HG03460 (cell line): Measurements from ENCODE around the gene C7orf57.
A peak's percentile ranks its signal among the peaks of the same experiment; 100 is the strongest.

Experiments used
- ATAC-seq: cut with Tn5 transposase; IDR thresholded peaks from one replicate; pipeline ENCODE4 v1.9.1; 2021; ENCODE audit not compliant: unreplicated experiment

Gene C7orf57

GRCh38 chr7:48084727-48085432 is 49.5 kb downstream of the C7orf57 start:
- peak; percentile 46 for ATAC-seq

- peak; percentile 16 for ATAC-seq
Measured at GRCh38 chr7:48085433-48085791, 50.1 kb downstream of the C7orf57 start.

DNA sequence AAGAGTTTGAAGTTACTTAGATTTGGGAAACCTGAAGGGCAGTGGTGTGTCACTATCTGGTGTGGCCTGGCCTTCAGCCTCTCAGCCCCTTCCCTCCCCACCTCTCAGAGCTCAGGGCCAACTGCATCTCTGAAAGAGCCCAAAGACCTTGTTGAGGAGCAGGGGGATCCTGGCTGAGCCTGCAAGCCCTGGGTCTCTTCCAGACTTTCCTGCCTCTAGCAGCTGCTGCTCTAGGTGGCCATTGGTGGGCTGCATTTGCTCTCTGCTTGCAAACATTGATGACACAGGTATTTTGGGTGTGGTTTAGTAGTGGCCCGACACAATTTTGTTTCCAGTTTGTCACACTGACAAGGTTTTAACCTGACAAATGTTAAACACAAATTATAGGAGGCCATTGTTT is 50.6 kb downstream of the C7orf57 start:
- no peak for ATAC-seq

GRCh38 chr7:48087349-48087748 is 52.0 kb downstream of the C7orf57 start:
- no peak for ATAC-seq

DNA sequence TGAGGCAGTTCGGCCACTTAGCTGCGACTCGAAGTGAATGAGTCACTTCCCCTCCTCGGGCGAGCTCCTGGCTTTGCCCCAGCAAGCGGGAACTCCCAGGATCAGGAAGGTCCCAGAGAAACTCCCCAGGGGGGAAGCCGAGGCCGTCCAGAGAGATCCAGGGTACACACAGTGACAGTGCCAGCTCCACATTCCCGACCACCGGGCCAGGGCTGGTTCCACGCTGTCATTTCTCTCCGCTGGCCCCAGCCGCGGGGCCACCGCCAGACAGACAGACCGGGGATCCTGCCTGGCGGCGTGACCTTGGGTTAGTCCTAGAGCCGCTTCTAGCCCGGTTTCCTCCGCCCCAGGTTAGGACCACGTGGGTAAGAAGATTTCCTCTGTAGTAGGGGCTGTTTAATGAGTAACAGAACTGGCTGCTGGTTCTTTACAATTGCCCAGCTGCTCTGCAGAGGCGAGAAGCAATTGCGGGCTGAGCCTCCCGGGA is 53.3 kb downstream of the C7orf57 start:
- peak; percentile 53 for ATAC-seq

- peak; percentile 49 for ATAC-seq
Measured at GRCh38 chr7:48089046-48090003, 54.0 kb downstream of the C7orf57 start, which contains the start of gene UPP1. TSS of gene UPP1 (plus strand) at chr7:48089265. CDS start at chr7:48094784, 5,519 bp downstream.

DNA sequence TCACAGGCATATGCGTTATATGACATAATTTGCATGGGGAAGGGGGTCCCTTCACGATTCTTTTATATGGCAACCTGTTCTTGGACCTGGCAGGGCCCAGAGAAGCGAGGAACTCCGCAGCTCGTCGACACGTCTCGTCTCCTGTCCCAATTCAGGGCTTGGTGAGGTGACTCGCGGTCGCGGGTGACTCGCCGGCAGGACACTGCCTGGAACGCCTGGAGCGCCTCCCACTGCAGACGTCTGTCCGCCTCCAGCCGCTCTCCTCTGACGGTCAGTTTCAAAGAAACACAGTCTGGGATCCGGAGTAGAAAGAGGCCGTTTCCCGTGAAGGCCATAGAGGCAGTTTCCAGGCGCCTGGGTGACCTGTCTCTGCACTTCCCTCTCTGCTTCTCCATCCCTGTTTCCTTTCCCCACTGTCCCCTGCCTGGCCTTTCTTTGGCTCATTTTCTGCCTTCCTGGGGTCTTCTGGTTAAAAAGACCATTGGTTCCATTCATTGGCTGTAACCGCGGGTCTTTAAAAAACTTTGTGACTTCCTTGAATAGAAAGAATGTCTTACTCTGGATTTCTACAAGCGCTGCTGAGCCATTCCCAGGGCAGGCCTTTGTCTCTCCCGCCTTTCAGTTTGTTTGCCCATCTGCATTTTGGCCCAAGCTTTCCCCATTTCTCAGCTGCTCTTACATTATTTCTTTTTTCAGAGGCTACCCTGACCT is 54.9 kb downstream of the C7orf57 start:
- ATAC-seq, result no peak

GRCh38 chr7:48091506-48092433 is 56.4 kb downstream of the C7orf57 start:
- ATAC-seq, result no peak

DNA sequence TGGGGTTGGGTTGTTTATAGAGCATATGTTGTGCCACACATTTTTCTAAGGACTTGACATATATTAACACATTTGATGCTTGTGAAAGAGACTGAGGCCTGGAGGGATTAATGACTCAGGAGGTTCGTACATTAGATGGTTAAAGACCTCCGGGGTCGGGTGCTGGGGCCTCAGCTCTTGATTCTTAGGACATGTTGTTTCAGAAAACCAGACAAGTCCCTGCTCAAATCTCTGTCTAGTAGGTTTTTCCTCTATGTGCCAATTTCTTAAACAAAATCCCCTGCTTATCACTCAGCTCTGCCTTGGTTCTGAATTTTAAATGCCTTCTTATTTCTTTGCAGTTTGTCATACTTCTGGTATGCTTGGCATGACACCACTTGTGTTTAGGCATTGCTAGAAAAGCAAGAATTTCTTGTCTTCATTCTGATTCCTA is 59.5 kb downstream of the C7orf57 start:
- ATAC-seq, result no peak

DNA sequence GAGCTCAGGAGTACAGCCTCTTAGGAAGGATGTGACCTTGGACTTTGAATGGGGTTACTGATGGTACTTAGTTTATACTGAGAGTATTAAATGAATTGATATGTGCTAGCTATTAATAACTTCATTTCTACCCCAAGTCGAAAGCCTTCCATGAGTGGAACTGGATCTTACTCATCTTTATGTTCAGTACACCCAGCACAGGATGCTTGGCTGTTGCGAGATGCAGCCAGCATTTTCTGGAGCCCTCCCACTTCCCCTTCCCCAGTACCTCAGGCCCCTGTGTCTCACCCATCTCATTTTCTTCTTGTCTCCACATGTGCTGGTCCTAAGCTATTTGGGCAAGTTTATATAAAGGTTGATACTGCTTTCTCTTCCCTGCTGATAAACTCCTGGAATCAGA is 60.9 kb downstream of the C7orf57 start:
- no peak for ATAC-seq

DNA sequence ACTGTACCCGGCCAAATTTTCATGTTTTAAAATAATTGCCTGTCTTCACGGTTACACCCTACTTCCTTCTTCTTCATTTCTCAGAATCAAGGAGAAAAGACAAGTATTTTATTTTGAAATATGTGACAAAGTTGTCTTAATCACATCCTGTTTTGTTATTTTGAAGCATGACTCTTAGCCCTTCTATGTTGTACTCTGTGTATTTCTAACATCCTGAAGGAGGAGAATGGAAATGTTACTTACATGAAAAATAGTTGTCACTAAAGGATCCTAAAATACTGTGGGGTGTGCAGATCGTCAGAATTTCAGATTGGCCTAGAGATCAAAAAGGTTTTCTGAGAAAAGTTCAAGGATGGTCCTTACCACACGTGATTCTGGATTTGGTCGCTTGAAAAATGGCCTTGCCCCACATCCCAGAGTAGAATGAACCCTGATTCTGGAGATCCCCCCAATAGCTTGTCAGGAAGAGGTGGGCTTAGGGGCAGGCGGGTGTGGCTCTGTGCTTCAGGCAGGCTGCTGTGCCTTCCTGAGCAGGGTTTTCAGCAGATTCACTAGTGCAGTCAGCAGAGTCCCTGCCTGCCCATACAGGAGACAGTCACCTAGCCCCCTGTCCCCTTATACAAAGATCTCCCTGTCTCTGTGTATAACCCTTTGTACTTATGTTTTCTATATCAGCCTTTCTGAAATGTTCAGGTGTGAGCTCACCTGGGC is 62.3 kb downstream of the C7orf57 start:
- no peak for ATAC-seq

DNA sequence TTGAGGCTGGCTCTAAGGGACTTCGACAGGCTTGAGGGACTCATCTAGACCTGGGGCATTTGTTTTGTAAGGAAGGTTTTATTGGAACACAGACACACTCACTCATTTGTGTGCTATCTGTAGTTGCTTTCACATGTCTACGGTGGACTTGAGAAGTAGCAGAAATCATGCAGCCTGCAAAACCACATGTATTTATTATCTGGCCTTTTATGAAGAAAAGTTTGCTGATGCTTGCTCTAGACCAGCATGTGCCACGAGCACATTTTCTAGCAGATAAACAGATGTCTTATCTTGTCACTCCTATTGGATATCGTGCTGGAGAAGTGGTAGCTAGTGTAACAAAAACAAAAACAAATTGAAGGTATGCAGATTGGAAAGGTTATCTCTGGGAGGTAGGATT is 63.5 kb downstream of the C7orf57 start:
- ATAC-seq, result no peak

GRCh38 chr7:48099781-48100180 is 64.4 kb downstream of the C7orf57 start:
- ATAC-seq, result no peak

DNA sequence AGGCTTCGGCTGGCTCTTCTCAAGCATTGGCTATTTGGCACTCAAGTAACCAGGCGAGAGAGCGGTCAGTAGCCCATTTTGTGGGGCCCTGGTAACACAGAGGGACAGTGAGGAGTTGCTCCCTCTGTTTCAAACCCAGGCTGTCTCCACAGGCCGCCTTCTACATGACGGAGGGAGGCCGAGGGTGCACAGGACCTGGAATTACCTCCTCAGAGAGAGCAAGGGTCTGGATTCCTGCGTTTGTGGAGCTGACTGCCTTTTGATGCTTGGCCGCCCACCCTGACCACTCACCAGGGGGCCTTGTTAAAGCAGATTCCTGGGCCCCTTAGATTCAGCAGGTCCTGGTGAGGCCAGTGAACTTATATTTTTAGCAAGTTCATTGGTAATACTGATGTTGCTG is 66.0 kb downstream of the C7orf57 start:
- ATAC-seq, result no peak

- ATAC-seq, result no peak
Measured at GRCh38 chr7:48101968-48102367, 66.6 kb downstream of the C7orf57 start.

DNA sequence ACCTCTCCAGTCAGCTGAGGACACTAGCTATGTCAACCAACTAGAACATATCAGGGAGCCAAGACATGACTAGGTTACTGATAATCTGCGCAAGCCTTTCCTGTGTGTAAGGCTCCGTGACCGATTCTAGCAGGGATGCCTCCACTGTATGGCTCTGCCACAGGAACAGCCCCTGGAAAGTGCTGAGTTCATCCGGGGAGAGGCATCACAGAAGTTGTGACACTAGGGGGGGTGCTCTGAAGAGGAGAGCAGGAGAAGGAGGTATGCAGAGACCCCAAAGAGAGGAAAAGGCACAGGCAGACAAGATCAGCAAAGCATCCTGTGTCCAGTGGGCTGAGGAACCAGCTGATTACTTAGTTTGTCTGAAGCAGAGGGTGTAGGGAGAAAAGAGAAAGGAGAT is 67.2 kb downstream of the C7orf57 start:
- ATAC-seq, result no peak

DNA sequence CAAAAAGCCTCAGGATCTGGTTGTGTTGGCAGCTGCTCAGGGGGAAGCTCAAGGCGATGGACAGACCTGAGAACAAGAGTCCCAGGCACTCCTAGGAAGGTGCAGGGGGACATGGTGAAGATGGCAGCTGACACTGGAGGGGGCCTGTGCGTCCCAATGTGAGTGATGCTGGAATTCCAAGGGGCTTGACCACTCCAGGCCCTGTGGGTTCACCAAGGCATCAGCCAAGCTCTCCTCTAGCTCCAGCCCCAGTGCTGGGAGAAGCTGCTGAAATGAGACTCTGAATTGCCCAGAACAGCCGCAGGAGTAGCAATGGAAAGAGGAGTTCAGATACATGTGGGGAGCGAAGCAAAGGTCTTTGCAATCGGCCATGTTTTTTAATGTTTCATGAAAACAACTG is 69.7 kb downstream of the C7orf57 start:
- ATAC-seq, result no peak

- no peak for ATAC-seq
Measured at GRCh38 chr7:48106906-48107659, 71.7 kb downstream of the C7orf57 start.

DNA sequence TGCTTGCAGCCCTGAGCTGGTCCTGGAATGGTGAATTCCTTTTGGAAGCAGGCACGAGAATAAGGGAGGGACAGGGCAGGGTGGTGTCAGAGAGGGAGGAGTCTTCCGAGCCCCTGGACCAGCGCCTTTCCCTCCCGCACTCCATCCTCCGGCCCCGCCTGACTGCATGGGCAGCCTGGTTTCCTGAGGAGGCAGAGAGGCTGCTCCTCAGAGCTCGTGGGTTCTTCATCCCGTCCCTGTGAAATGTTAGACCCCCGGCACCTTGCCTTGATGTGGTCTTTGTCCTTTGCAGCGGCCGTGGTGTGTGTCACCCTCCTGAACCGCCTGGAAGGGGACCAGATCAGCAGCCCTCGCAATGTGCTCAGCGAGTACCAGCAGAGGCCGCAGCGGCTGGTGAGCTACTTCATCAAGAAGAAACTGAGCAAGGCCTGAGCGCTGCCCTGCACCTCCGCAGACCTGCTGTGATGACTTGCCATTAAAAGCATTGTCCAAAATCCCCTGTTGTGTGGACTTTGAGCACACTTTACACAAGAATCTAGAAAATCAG is 72.7 kb downstream of the C7orf57 start:
- ATAC-seq, result no peak
